ENCODE results near the gene RLF.

DNA sequence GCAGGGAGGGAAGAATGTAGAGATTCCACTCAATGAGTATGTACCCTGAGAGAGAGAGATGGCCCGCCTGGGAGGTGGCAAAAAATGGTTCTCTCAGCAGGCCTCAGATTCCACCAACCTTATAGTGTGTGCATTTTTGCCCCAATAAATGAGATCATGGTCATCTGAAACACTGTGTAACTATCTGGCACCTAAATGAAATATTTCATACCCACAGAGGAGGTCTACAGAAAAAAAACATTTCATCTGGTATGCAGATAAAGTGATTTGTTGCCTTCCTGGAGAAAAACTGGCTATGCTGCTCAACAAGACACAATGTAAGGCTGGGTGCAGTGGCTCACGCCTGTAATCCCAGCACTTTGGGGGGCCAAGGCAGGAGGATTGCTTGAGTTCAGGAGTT is 91.4 kb downstream of the RLF start:
- no peak for TF ChIP-seq POLR2AphosphoS5 (IDR thresholded peaks at IDR 0.05; ENCODE audit: low read depth, low read length)
- TF ChIP-seq, protein P1, sequence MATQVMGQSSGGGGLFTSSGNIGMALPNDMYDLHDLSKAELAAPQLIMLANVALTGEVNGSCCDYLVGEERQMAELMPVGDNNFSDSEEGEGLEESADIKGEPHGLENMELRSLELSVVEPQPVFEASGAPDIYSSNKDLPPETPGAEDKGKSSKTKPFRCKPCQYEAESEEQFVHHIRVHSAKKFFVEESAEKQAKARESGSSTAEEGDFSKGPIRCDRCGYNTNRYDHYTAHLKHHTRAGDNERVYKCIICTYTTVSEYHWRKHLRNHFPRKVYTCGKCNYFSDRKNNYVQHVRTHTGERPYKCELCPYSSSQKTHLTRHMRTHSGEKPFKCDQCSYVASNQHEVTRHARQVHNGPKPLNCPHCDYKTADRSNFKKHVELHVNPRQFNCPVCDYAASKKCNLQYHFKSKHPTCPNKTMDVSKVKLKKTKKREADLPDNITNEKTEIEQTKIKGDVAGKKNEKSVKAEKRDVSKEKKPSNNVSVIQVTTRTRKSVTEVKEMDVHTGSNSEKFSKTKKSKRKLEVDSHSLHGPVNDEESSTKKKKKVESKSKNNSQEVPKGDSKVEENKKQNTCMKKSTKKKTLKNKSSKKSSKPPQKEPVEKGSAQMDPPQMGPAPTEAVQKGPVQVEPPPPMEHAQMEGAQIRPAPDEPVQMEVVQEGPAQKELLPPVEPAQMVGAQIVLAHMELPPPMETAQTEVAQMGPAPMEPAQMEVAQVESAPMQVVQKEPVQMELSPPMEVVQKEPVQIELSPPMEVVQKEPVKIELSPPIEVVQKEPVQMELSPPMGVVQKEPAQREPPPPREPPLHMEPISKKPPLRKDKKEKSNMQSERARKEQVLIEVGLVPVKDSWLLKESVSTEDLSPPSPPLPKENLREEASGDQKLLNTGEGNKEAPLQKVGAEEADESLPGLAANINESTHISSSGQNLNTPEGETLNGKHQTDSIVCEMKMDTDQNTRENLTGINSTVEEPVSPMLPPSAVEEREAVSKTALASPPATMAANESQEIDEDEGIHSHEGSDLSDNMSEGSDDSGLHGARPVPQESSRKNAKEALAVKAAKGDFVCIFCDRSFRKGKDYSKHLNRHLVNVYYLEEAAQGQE (IDR thresholded peaks at IDR 0.05; ENCODE audit: insufficient read depth in 1 of 2, low read depth in 2 of 2, low read length in 2 of 2), result no peak
- TF ChIP-seq TAF1 (IDR thresholded peaks at IDR 0.05; ENCODE audit: borderline replicate concordance, insufficient read depth, low read length), result no peak
- no peak for TF ChIP-seq SIN3A (IDR thresholded peaks at IDR 0.05; ENCODE audit: borderline replicate concordance, insufficient read depth, low read length)

Measured in PFSK-1 (cell line).